Measurements from ENCODE around the gene BICC1. TPM values are rescaled to one million over a fixed set of nuclear protein-coding genes. Genes with fewer than 3 reads are reported as not detected.

BICC1 gene
- total RNA-seq, 1 experiment from 2014 or later: not detected

DNA sequence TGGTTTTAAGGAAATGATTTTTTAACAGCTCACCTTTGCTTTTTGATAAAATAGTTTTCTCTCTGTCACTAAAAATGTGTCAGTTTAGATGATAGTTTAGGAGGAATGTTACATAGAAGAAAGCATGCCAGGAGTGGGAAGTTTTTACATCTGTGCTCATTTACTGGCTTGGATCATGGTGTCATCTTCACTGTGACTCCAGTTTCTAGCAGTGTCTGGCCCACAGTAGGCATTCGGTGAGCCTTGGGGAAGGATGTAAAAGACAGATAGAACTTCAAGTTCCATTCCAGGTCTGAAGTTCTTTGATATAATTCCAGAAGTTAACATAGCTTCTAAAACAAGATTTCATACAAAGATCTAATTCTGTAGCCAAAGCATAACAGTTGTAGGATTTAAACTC, 259.2 kb downstream of the BICC1 start:
- Histone ChIP-seq H4K20me1 (ENCODE audit: insufficient read depth) (no peaks in the 10 kb centered on the region), H3K4me2 (ENCODE audit: low read length) (no peak overlapping the region), H3K9me2 (ENCODE audit: insufficient read depth) (no peaks in the 10 kb centered on the region), H3K4me1 (ENCODE audit: control insufficient read depth in 1 of 2, insufficient read depth in 2 of 2, low read length in 2 of 2) (no peaks in the 10 kb centered on the region), H3K36me3 (ENCODE audit: control insufficient read depth in 1 of 2, insufficient read depth in 2 of 2, low read length in 2 of 2) (no peaks in the 10 kb centered on the region), H3K27me3 (ENCODE audit: insufficient read depth, low read length) (no peaks in the 10 kb centered on the region), H3K79me2 (ENCODE audit: insufficient read depth, low read length) (no peaks in the 10 kb centered on the region), H3K9ac (ENCODE audit: low read length) (no peak overlapping the region), H3K4me3 (replicated peaks in 1 of 2; ENCODE audit: low read depth in 1 of 2, low read length in 2 of 2) (no peak overlapping the region), H3K27ac (ENCODE audit: low read depth, low read length) (no peak overlapping the region), H3K9me3 (ENCODE audit: control insufficient read depth in 1 of 2, insufficient read depth in 1 of 2, low read depth in 1 of 2, low read length in 2 of 2) (no peaks in the 10 kb centered on the region), H2AFZ (ENCODE audit: low read depth, low read length, poor library complexity, severe bottlenecking) (no peak overlapping the region)
- BruUV-seq (replicated peaks): no TSS peak
- ChIA-PET POLR2A (no interaction called here), RAD21 (ENCODE audit: low non-redundant PET in 1 of 2, low total read pairs in 2 of 2, uncharacterized antibody in 2 of 2, unreplicated experiment in 2 of 2) (no interaction called here), CTCF (no interaction called here)
- DNase-seq (ENCODE audit: low read depth, low spot score): no peak
- TF ChIP-seq, protein P1, sequence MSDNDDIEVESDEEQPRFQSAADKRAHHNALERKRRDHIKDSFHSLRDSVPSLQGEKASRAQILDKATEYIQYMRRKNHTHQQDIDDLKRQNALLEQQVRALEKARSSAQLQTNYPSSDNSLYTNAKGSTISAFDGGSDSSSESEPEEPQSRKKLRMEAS (IDR thresholded peaks at IDR 0.05): no peak
- TF ChIP-seq YY1 (IDR thresholded peaks at IDR 0.05; ENCODE audit: extremely low read depth, insufficient replicate concordance, low read depth, low read length): no peak
- intact Hi-C loops (cut with micrococcal nuclease): loop anchor here (5.0 kb wide), 1 partner anchor 360 kb away; no protein-coding TSS in a partner anchor
- no peak for ATAC-seq

DNA sequence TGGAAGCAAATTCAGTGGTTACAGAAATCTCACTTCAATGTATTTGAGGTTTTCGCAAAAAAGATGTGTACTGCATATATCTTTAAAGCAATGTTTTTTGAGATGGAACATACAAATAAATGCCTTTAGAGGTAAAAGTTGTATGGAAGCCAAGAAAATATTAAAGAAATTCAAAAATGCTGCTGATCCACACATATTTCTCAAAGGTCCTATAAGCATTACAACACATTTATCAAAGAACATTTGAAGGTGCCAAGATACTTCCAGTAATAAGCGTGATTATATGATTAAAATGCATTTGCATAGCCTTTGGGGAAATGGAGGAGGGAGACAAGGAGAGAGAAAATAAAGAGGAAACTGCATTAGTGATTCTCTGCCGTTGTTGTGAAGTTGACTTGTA, 260.1 kb downstream of the BICC1 start:
- Histone ChIP-seq H3K79me2 (ENCODE audit: insufficient read depth, low read length) (no peaks in the 10 kb centered on the region), H2AFZ (ENCODE audit: low read depth, low read length, poor library complexity, severe bottlenecking) (no peak overlapping the region), H3K9ac (ENCODE audit: low read length) (no peak overlapping the region), H3K27ac (ENCODE audit: low read depth, low read length) (no peak overlapping the region), H3K36me3 (ENCODE audit: control insufficient read depth in 1 of 2, insufficient read depth in 2 of 2, low read length in 2 of 2) (no peaks in the 10 kb centered on the region), H3K9me2 (ENCODE audit: insufficient read depth) (no peaks in the 10 kb centered on the region), H3K27me3 (ENCODE audit: insufficient read depth, low read length) (no peaks in the 10 kb centered on the region), H3K9me3 (ENCODE audit: control insufficient read depth in 1 of 2, insufficient read depth in 1 of 2, low read depth in 1 of 2, low read length in 2 of 2) (no peaks in the 10 kb centered on the region), H3K4me2 (ENCODE audit: low read length) (no peak overlapping the region), H3K4me3 (replicated peaks in 1 of 2; ENCODE audit: low read depth in 1 of 2, low read length in 2 of 2) (no peak overlapping the region), H4K20me1 (ENCODE audit: insufficient read depth) (no peaks in the 10 kb centered on the region), H3K4me1 (ENCODE audit: control insufficient read depth in 1 of 2, insufficient read depth in 2 of 2, low read length in 2 of 2) (no peaks in the 10 kb centered on the region)
- ChIA-PET RAD21 (ENCODE audit: low non-redundant PET in 1 of 2, low total read pairs in 2 of 2, uncharacterized antibody in 2 of 2, unreplicated experiment in 2 of 2) (no interaction called here), CTCF (no interaction called here), POLR2A (no interaction called here)
- ATAC-seq (no peak), DNase-seq (ENCODE audit: low read depth, low spot score) (no peak)
- intact Hi-C loops (cut with micrococcal nuclease): loop anchor here (5.0 kb wide), 1 partner anchor 360 kb away; no protein-coding TSS in a partner anchor
- BruUV-seq (replicated peaks): no TSS peak
- TF ChIP-seq FOSL1 (IDR thresholded peaks at IDR 0.05; ENCODE audit: low read depth): no peak
- TF ChIP-seq, protein P2, sequence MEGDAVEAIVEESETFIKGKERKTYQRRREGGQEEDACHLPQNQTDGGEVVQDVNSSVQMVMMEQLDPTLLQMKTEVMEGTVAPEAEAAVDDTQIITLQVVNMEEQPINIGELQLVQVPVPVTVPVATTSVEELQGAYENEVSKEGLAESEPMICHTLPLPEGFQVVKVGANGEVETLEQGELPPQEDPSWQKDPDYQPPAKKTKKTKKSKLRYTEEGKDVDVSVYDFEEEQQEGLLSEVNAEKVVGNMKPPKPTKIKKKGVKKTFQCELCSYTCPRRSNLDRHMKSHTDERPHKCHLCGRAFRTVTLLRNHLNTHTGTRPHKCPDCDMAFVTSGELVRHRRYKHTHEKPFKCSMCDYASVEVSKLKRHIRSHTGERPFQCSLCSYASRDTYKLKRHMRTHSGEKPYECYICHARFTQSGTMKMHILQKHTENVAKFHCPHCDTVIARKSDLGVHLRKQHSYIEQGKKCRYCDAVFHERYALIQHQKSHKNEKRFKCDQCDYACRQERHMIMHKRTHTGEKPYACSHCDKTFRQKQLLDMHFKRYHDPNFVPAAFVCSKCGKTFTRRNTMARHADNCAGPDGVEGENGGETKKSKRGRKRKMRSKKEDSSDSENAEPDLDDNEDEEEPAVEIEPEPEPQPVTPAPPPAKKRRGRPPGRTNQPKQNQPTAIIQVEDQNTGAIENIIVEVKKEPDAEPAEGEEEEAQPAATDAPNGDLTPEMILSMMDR (IDR thresholded peaks at IDR 0.05 in 2 of 3, conservative IDR thresholded peaks at IDR 0.05 in 1 of 3; ENCODE audit: borderline replicate concordance in 1 of 3, insufficient read depth in 1 of 3, low read depth in 2 of 3, low read length in 2 of 3): no peak
- TF ChIP-seq SRF (IDR thresholded peaks at IDR 0.05; ENCODE audit: low read depth): no peak
- no peak for TF ChIP-seq POLR2A (IDR thresholded peaks at IDR 0.05; ENCODE audit: borderline replicate concordance, extremely low read depth, insufficient read depth, insufficient read length)
- TF ChIP-seq ZFX (IDR thresholded peaks at IDR 0.05): no peak
- TF ChIP-seq, protein P3, sequence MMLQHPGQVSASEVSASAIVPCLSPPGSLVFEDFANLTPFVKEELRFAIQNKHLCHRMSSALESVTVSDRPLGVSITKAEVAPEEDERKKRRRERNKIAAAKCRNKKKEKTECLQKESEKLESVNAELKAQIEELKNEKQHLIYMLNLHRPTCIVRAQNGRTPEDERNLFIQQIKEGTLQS (IDR thresholded peaks at IDR 0.05): no peak
- TF ChIP-seq, protein P1 (IDR thresholded peaks at IDR 0.05): no peak
- no peak for TF ChIP-seq JUND (IDR thresholded peaks at IDR 0.05)
- TF ChIP-seq, protein P4, sequence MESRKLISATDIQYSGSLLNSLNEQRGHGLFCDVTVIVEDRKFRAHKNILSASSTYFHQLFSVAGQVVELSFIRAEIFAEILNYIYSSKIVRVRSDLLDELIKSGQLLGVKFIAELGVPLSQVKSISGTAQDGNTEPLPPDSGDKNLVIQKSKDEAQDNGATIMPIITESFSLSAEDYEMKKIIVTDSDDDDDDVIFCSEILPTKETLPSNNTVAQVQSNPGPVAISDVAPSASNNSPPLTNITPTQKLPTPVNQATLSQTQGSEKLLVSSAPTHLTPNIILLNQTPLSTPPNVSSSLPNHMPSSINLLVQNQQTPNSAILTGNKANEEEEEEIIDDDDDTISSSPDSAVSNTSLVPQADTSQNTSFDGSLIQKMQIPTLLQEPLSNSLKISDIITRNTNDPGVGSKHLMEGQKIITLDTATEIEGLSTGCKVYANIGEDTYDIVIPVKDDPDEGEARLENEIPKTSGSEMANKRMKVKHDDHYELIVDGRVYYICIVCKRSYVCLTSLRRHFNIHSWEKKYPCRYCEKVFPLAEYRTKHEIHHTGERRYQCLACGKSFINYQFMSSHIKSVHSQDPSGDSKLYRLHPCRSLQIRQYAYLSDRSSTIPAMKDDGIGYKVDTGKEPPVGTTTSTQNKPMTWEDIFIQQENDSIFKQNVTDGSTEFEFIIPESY (IDR thresholded peaks at IDR 0.05; ENCODE audit: extremely low read depth, insufficient replicate concordance, low read length): no peak
- no peak for TF ChIP-seq ZNF274 (IDR thresholded peaks at IDR 0.05; ENCODE audit: low read depth, low read length)
- no peak for TF ChIP-seq EGR1 (IDR thresholded peaks at IDR 0.05; ENCODE audit: low read depth)
- TF ChIP-seq ELF1 (IDR thresholded peaks at IDR 0.05; ENCODE audit: borderline replicate concordance, low read depth): no peak
- no peak for TF ChIP-seq CEBPB (IDR thresholded peaks at IDR 0.05; ENCODE audit: low read depth)
